ENCODE results near the gene DGCR6L. TPM values are rescaled to one million over a fixed set of nuclear protein-coding genes. Genes with fewer than 3 reads are reported as not detected.
"Not testable (repeated sequence)": the region's sequence is repeated elsewhere in the genome, so short reads cannot be mapped to it uniquely, and the experiment has no call there.

DGCR6L gene
- total RNA-seq, 1 experiment from 2014 or later: 68.5 TPM

GRCh38 chr22:20276468-20276867 lies 43.4 kb downstream of the DGCR6L start:
- DNase-seq (ENCODE audit: low spot score) (no peak), ATAC-seq (no peak)
- Mint-ChIP-seq H3K9me3 (no peaks in the 10 kb centered on the region), H3K27ac (no peak overlapping the region), H3K36me3 (no peaks in the 10 kb centered on the region), H3K4me1 (0 out of 2 replicates have a peak, but pooled peaks cover 3% of the 10 kb centered on the region), H3K4me3 (no peak overlapping the region), H3K27me3 (ENCODE audit: low read depth) (no peaks in the 10 kb centered on the region)
- TF ChIP-seq CREM (CRISPR knock-in tag; IDR thresholded peaks at IDR 0.05) (no peak), ZNF232 (CRISPR knock-in tag; IDR thresholded peaks at IDR 0.05) (no peak), ZNF396 (CRISPR knock-in tag; IDR thresholded peaks at IDR 0.05; ENCODE audit: borderline replicate concordance) (no peak), ATF3 (CRISPR knock-in tag; conservative IDR thresholded peaks at IDR 0.05) (no peak), SMAD4 (CRISPR knock-in tag; IDR thresholded peaks at IDR 0.05) (no peak), ELF4 (CRISPR knock-in tag; IDR thresholded peaks at IDR 0.05; ENCODE audit: low read depth) (no peak), CBFB (CRISPR knock-in tag; IDR thresholded peaks at IDR 0.05; ENCODE audit: low read depth) (no peak), MYBL2 (CRISPR knock-in tag; IDR thresholded peaks at IDR 0.05) (no peak), RELA (CRISPR knock-in tag; IDR thresholded peaks at IDR 0.05; ENCODE audit: borderline replicate concordance) (no peak), GTF2I (CRISPR knock-in tag; conservative IDR thresholded peaks at IDR 0.05) (no peak), ZNF512 (CRISPR knock-in tag; IDR thresholded peaks at IDR 0.05; ENCODE audit: borderline replicate concordance) (no peak), AFF4 (CRISPR knock-in tag; IDR thresholded peaks at IDR 0.05; ENCODE audit: borderline replicate concordance) (no peak), ZNF281 (CRISPR knock-in tag; IDR thresholded peaks at IDR 0.05) (no peak), ATF2 (CRISPR knock-in tag; IDR thresholded peaks at IDR 0.05; ENCODE audit: borderline replicate concordance, low read depth) (no peak)
- CTCF ChIA-PET: interaction anchor here (1.0 kb wide), 1 partner anchor 90 kb away, joined by 3 read pairs; no protein-coding TSS in a partner anchor
- POLR2A ChIA-PET: no interaction called here

GRCh38 chr22:20275836-20276235 lies 44.0 kb downstream of the DGCR6L start:
- Mint-ChIP-seq H3K27ac (no peak overlapping the region), H3K9me3 (no peaks in the 10 kb centered on the region), H3K27me3 (ENCODE audit: low read depth) (no peaks in the 10 kb centered on the region), H3K4me1 (0 out of 2 replicates have a peak, but pooled peaks cover 3% of the 10 kb centered on the region), H3K36me3 (no peaks in the 10 kb centered on the region), H3K4me3 (no peak overlapping the region)
- DNase-seq (ENCODE audit: low spot score): no peak
- CTCF ChIA-PET: interaction anchor here (0.6 to 1.0 kb wide), 2 partner anchors 90 to 119 kb away, joined by 3 read pairs; no protein-coding TSS in a partner anchor
- POLR2A ChIA-PET: no interaction called here
- no peak for ATAC-seq
- TF ChIP-seq CREM (CRISPR knock-in tag; IDR thresholded peaks at IDR 0.05) (no peak), HMGXB4 (CRISPR knock-in tag; IDR thresholded peaks at IDR 0.05) (no peak), CTCF (IDR thresholded peaks at IDR 0.05) (no peak), ZNF423 (CRISPR knock-in tag; IDR thresholded peaks at IDR 0.05) (no peak)

GRCh38 chr22:20275325-20275724 lies 44.5 kb downstream of the DGCR6L start:
- H3K4me1 Mint-ChIP-seq; POLR2A ChIA-PET; H3K27ac Mint-ChIP-seq; ATAC-seq; H3K4me3 Mint-ChIP-seq; DNase-seq (ENCODE audit: low spot score); H3K36me3 Mint-ChIP-seq; H3K27me3 Mint-ChIP-seq (ENCODE audit: low read depth); H3K9me3 Mint-ChIP-seq: not testable (repeated sequence)
- CTCF ChIA-PET: interaction anchor here (0.6 kb wide), 1 partner anchor 118 kb away, joined by 3 read pairs; no protein-coding TSS in a partner anchor

All from WTC11 (cell line).